Endothelial cell of umbilical vein (primary cell): Measurements from ENCODE around the gene DCAF5. TPM values are rescaled to one million over a fixed set of nuclear protein-coding genes. Genes with fewer than 3 reads are reported as not detected.

Experiments used
- BruUV-seq: library from RNA; stranded (reverse); fragments of 400-500 nt; replicated peaks from 2 replicates; lab custom pipeline; 2021; lab: Mats Ljungman, UMichigan
- CTCF ChIA-PET: fragments of 300-600, 350-600 bp; sonication (Branson Sonifier 250); formaldehyde crosslinking; loops from one replicate; lab custom pipeline; 2021; ENCODE audit warnings: antibody characterized with exemption, inconsistent platforms; lab: Charles Lee
- POLR2A ChIA-PET: fragments of 300-600, 350-600 bp; sonication (Branson Sonifier 250); formaldehyde crosslinking; loops from one replicate; lab custom pipeline; 2021; ENCODE audit warnings: antibody characterized with exemption, inconsistent platforms; lab: Charles Lee
- DNase-seq: peaks from one replicate; pipeline ENCODE4 v3.0.0-alpha.2; 2011; ENCODE audit warnings: low read depth, low spot score
- FAIRE-seq: peaks from 2 replicates; lab custom pipeline; 2011; peaks lifted over from hg19 to GRCh38; lab: Jason Lieb, UNC
- H2AFZ ChIP-seq: 2 replicates; pipeline ENCODE4 v1.6.0; 2012; ENCODE audit warnings: low read depth, low read length, control low read depth, inconsistent platforms
- H3K27ac ChIP-seq: 2 replicates; pipeline ENCODE4 v1.5.1; 2011; ENCODE audit warnings: low read depth, mild to moderate bottlenecking, control low read depth, low read length, moderate library complexity; ENCODE audit not compliant: insufficient read depth
- H3K27me3 ChIP-seq, 2 experiments: 2 replicates each; pipeline versions ENCODE4 v1.6.0 to v1.6.1; 2011; ENCODE audit warnings: low read length in 2 of 2, mixed read lengths in 1 of 2; ENCODE audit not compliant: control insufficient read depth in 2 of 2, insufficient read depth in 2 of 2
- H3K36me3 ChIP-seq, 2 experiments: 2 replicates in 1 of 2; 3 replicates in 1 of 2; pipeline ENCODE4 v1.5.1; 2011; ENCODE audit warnings: low read length in 2 of 2, mild to moderate bottlenecking in 1 of 2, moderate library complexity in 1 of 2; ENCODE audit not compliant: control insufficient read depth in 2 of 2, insufficient read depth in 2 of 2; ENCODE audit errors: extremely low read depth in 1 of 2
- H3K4me1 ChIP-seq: 3 replicates; pipeline ENCODE4 v1.5.1; 2011; ENCODE audit warnings: mild to moderate bottlenecking, low read length; ENCODE audit not compliant: control insufficient read depth, insufficient read depth; ENCODE audit errors: extremely low read depth
- H3K4me2 ChIP-seq: 2 replicates; pipeline ENCODE4 v1.6.1; 2011; ENCODE audit warnings: low read length, control low read depth, mixed read lengths; ENCODE audit not compliant: insufficient read depth
- H3K4me3 ChIP-seq, 3 experiments: fragments of 200-600 bp in 1 of 3; sonication (generic), shearing (Covaris generic) in 1 of 3; replicated peaks in 1 of 3; 2 replicates each; pipeline ENCODE4 v1.5.1; 2011 to 2016; ENCODE audit warnings: control low read depth in 3 of 3, low read length in 3 of 3, mild to moderate bottlenecking in 2 of 3, inconsistent platforms in 1 of 3, low read depth in 1 of 3, moderate library complexity in 1 of 3; ENCODE audit not compliant: insufficient read depth in 1 of 3
- H3K79me2 ChIP-seq: 2 replicates; pipeline ENCODE4 v1.6.0; 2012; ENCODE audit warnings: low read length, inconsistent platforms; ENCODE audit not compliant: control insufficient read depth, insufficient read depth
- H3K9ac ChIP-seq: replicated peaks from 2 replicates; pipeline ENCODE3; 2011; ENCODE audit warnings: low read length, control low read depth; ENCODE audit not compliant: insufficient read depth; ENCODE audit errors: extremely low read depth
- H3K9me1 ChIP-seq: replicated peaks from 3 replicates; pipeline ENCODE4 v1.6.0; 2011; ENCODE audit warnings: mild to moderate bottlenecking, low read length; ENCODE audit not compliant: control insufficient read depth, insufficient read depth; ENCODE audit errors: extremely low read depth
- H3K9me3 ChIP-seq: replicated peaks from 2 replicates; pipeline ENCODE4 v1.5.1; 2012; ENCODE audit warnings: low read length, inconsistent platforms; ENCODE audit not compliant: control insufficient read depth, insufficient read depth
- H4K20me1 ChIP-seq: replicated peaks from 2 replicates; pipeline ENCODE3; 2011; ENCODE audit warnings: mild to moderate bottlenecking, low read length; ENCODE audit not compliant: control insufficient read depth, insufficient read depth; ENCODE audit errors: extremely low read depth
- EZH2 ChIP-seq: IDR thresholded peaks from 2 replicates; pipeline ENCODE4 v1.6.1; 2012; ENCODE audit warnings: borderline replicate concordance, low read depth, mild to moderate bottlenecking, moderate library complexity, low read length, inconsistent platforms; ENCODE audit not compliant: severe bottlenecking
- FOS ChIP-seq: IDR thresholded peaks from 2 replicates; pipeline ENCODE4 v1.6.1; 2011; ENCODE audit warnings: mild to moderate bottlenecking, low read length, moderate library complexity, borderline replicate concordance; ENCODE audit not compliant: insufficient read depth
- GATA2 ChIP-seq: IDR thresholded peaks from 2 replicates; pipeline ENCODE4 v1.7.0; 2011; ENCODE audit warnings: low read depth, mild to moderate bottlenecking, moderate library complexity, mixed read lengths, low read length; ENCODE audit not compliant: insufficient read length, insufficient read depth
- JUN ChIP-seq: IDR thresholded peaks from 2 replicates; pipeline ENCODE4 v1.6.1; 2011; ENCODE audit warnings: borderline replicate concordance, low read depth; ENCODE audit not compliant: insufficient read length, insufficient read depth
- MYC ChIP-seq: IDR thresholded peaks from one replicate; pipeline ENCODE4 v1.6.1; 2011; ENCODE audit warnings: mild to moderate bottlenecking, low read depth, low read length
- POLR2A ChIP-seq: IDR thresholded peaks from 2 replicates; pipeline ENCODE4 v1.6.1; 2012; ENCODE audit warnings: low read depth, mild to moderate bottlenecking, control low read depth, low read length
- POLR2AphosphoS5 ChIP-seq: IDR thresholded peaks from 2 replicates; pipeline ENCODE4 v1.6.1; 2012; ENCODE audit warnings: low read depth, mild to moderate bottlenecking, control low read depth, low read length, moderate library complexity; ENCODE audit not compliant: insufficient read depth
- dilution Hi-C: fragments of 300-500 bp; cut with MboI; formaldehyde crosslinking; loops from one replicate; pipeline ENCODE4 v1.15.0; 2019; ENCODE audit warnings: low sequenced_read_pairs; ENCODE audit not compliant: extremely low pct_ligation_motif_present
- intact Hi-C: fragments of 100-400 bp; cut with micrococcal nuclease; formaldehyde crosslinking; loops from one replicate; pipeline ENCODE4 v1.10.0; 2022
- polyA plus RNA-seq, 4 experiments: library from polyadenylated mRNA; depleted of rRNA in 3 of 4; stranded (reverse) in 3 of 4; unstranded in 1 of 4; fragments of >200 nt; gene quantifications; 2 replicates each; pipeline versions ENCODE4 v1.2.1 to v1.2.3, GENCODE V29; 2011 to 2012; ENCODE audit warnings: missing spikeins in 1 of 4
- total RNA-seq: library from RNA; stranded (reverse); gene quantifications from 2 replicates; pipeline ENCODE4 v1.2.3, GENCODE V29; 2021
- TF ChIP-seq, protein P1 (sequence below), 2 donors: IDR thresholded peaks; 1 replicate in 1 of 2; 2 replicates in 1 of 2; pipeline ENCODE4 v1.5.1; 2011; ENCODE audit warnings: low read length in 2 of 2, mild to moderate bottlenecking in 2 of 2, moderate library complexity in 2 of 2, control low read depth in 1 of 2, inconsistent platforms in 1 of 2, low read depth in 1 of 2; ENCODE audit not compliant: insufficient read depth in 1 of 2; ENCODE audit errors: extremely low read depth in 1 of 2
- TF ChIP-seq, protein P2 (sequence below): IDR thresholded peaks from 2 replicates; pipeline ENCODE4 v1.6.1; 2011; ENCODE audit not compliant: insufficient read depth, insufficient read length

Gene DCAF5
- total and polyA plus RNA-seq, 2 donors (not counting 3 experiments of a cell fraction or from before 2014, with no cell fraction given) = 37.9 to 52.5 TPM

DNA sequence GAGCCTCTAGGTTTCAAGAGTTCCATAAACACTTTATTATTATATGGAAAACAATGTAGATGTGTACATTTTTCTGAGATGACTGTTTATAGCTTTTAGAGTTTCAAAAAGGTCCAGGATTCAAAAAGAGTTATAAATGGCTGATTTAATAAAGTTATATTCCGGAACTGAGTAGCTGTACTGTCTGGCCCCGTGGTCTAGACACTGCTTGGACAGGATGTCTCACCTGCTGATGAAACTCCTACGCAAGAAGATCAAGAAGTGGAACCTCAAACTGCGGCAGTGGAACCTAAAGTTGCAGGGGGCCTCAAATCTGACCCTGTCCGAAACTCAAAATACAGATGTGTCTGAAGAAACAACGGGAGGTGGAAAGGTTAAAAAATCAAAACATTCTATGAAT is 69.7 kb downstream of the DCAF5 start:
- H3K4me1 ChIP-seq = peaks cover 38% of the 10 kb centered on the region
- CTCF ChIA-PET = interaction anchor here (0.9 kb wide), 1 partner anchor 23 kb away, joined by 3 read pairs; no protein-coding TSS in a partner anchor
- no TSS peak for BruUV-seq
- no peak overlapping the region for H2AFZ ChIP-seq
- POLR2A ChIA-PET = no interaction called here
- H3K27ac ChIP-seq = no peak overlapping the region
- FAIRE-seq = no peak
- H3K4me3 ChIP-seq = no peak overlapping the region
- no peak overlapping the region for H3K4me2 ChIP-seq
- H3K36me3 ChIP-seq = no peaks in the 10 kb centered on the region
- no peak for DNase-seq
- TF ChIP-seq JUN (no peak), POLR2A (no peak), GATA2 (no peak)
- TF ChIP-seq, protein P1, sequence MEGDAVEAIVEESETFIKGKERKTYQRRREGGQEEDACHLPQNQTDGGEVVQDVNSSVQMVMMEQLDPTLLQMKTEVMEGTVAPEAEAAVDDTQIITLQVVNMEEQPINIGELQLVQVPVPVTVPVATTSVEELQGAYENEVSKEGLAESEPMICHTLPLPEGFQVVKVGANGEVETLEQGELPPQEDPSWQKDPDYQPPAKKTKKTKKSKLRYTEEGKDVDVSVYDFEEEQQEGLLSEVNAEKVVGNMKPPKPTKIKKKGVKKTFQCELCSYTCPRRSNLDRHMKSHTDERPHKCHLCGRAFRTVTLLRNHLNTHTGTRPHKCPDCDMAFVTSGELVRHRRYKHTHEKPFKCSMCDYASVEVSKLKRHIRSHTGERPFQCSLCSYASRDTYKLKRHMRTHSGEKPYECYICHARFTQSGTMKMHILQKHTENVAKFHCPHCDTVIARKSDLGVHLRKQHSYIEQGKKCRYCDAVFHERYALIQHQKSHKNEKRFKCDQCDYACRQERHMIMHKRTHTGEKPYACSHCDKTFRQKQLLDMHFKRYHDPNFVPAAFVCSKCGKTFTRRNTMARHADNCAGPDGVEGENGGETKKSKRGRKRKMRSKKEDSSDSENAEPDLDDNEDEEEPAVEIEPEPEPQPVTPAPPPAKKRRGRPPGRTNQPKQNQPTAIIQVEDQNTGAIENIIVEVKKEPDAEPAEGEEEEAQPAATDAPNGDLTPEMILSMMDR (IDR thresholded peaks at IDR 0.05; ENCODE audit: extremely low read depth in 1 of 2, insufficient read depth in 1 of 2, low read depth in 1 of 2, low read length in 2 of 2) = no peak
- intact Hi-C loops = no loop called here
- no peaks in the 10 kb centered on the region for H3K79me2 ChIP-seq
- no peak overlapping the region for H3K9ac ChIP-seq
- H3K27me3 ChIP-seq = no peaks in the 10 kb centered on the region
- no peaks in the 10 kb centered on the region for H3K9me3 ChIP-seq
- H3K9me1 ChIP-seq = no peaks in the 10 kb centered on the region
- H4K20me1 ChIP-seq = no peaks in the 10 kb centered on the region
- dilution Hi-C loops = no loop called here

DNA sequence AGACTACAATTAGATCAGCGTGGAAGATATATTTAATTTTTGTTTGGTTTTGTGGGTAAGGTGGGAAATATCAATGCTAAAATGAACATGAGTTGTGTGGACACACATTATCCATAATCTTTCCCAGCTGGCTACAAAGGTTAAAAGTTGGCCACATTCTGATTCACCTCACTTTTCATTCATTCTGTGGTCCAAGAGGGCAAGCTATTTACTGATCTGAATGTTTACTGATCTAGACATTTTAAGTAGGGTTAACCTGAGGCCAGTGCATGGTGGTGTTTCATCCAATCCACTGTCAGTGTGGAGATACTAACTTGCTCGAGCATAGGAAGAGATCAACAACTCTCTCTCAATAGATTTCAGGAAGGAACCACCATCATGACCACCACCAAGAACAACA is 71.6 kb downstream of the DCAF5 start:
- Histone ChIP-seq H3K9me3 (no peaks in the 10 kb centered on the region), H3K79me2 (peaks cover 1% of the 10 kb centered on the region), H4K20me1 (no peaks in the 10 kb centered on the region), H3K27me3 (no peaks in the 10 kb centered on the region), H3K27ac (peak overlapping the region; percentile 100), H3K9ac (no peak overlapping the region), H3K36me3 (no peaks in the 10 kb centered on the region), H3K4me1 (peaks cover 47% of the 10 kb centered on the region), H3K9me1 (no peaks in the 10 kb centered on the region), H2AFZ (no peak overlapping the region), H3K4me2 (no peak overlapping the region), H3K4me3 (no peak overlapping the region)
- TF ChIP-seq POLR2AphosphoS5 (no peak), GATA2 (no peak), MYC (no peak), EZH2 (no peak), POLR2A (no peak), FOS (no peak), JUN (no peak)
- TF ChIP-seq, protein P1 (IDR thresholded peaks at IDR 0.05; ENCODE audit: extremely low read depth in 1 of 2, insufficient read depth in 1 of 2, low read depth in 1 of 2, low read length in 2 of 2) = no peak
- TF ChIP-seq, protein P2, sequence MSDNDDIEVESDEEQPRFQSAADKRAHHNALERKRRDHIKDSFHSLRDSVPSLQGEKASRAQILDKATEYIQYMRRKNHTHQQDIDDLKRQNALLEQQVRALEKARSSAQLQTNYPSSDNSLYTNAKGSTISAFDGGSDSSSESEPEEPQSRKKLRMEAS = no peak
- intact Hi-C loops = no loop called here
- no TSS peak for BruUV-seq
- ChIA-PET POLR2A (no interaction called here), CTCF (interaction anchor here (1.0 to 1.4 kb wide), 2 partner anchors 9 to 54 kb away, joined by 3 to 4 read pairs; no protein-coding TSS in a partner anchor)
- DNase-seq (no peak), FAIRE-seq (no peak)
- dilution Hi-C loops = no loop called here
